ENCODE data around the gene C3orf20.

Gene C3orf20

GRCh38 chr3:14718539-14718938 is 43.6 kb downstream of the C3orf20 start:
- H3K9me3 ChIP-seq (ENCODE audit: insufficient read depth, low read length): peaks cover 6% of the 10 kb centered on the region; the same call in 1 of the 2 replicates
- H3K36me3 ChIP-seq (ENCODE audit: insufficient read depth, insufficient read length, low read length): no peaks in the 10 kb centered on the region
- DNase-seq (ENCODE audit: low read depth, low spot score): no peak
- peaks cover 2% of the 10 kb centered on the region for H3K27me3 ChIP-seq (ENCODE audit: insufficient read depth, insufficient read length)
- H3K4me1 ChIP-seq (ENCODE audit: insufficient read depth, insufficient read length): no peaks in the 10 kb centered on the region
- no peak overlapping the region for H3K9ac ChIP-seq (ENCODE audit: insufficient read length, low read depth)
- no peak overlapping the region for H3K4me3 ChIP-seq (ENCODE audit: insufficient read length, low read depth)
- TF ChIP-seq ZNF274 (IDR thresholded peaks at IDR 0.05; ENCODE audit: low read depth, low read length) (no peak), SUZ12 (IDR thresholded peaks at IDR 0.05; ENCODE audit: extremely low read depth, insufficient read depth, insufficient read length) (no peak), YY1 (IDR thresholded peaks at IDR 0.05; ENCODE audit: insufficient read depth, insufficient read length) (no peak)

GRCh38 chr3:14719006-14719405 is 44.1 kb downstream of the C3orf20 start:
- Histone ChIP-seq H3K4me1 (ENCODE audit: insufficient read depth, insufficient read length) (no peaks in the 10 kb centered on the region), H3K36me3 (ENCODE audit: insufficient read depth, insufficient read length, low read length) (no peaks in the 10 kb centered on the region), H3K9ac (ENCODE audit: insufficient read length, low read depth) (no peak overlapping the region), H3K9me3 (ENCODE audit: insufficient read depth, low read length) (peaks cover 6% of the 10 kb centered on the region; the same call in 1 of the 2 replicates), H3K4me3 (ENCODE audit: insufficient read length, low read depth) (no peak overlapping the region), H3K27me3 (ENCODE audit: insufficient read depth, insufficient read length) (peaks cover 2% of the 10 kb centered on the region)
- no peak for TF ChIP-seq ZNF274 (IDR thresholded peaks at IDR 0.05; ENCODE audit: low read depth, low read length)
- TF ChIP-seq YY1 (IDR thresholded peaks at IDR 0.05; ENCODE audit: insufficient read depth, insufficient read length): no peak
- DNase-seq (ENCODE audit: low read depth, low spot score): no peak

GRCh38 chr3:14721126-14721864 is 46.4 kb downstream of the C3orf20 start:
- no peak for DNase-seq (ENCODE audit: low read depth, low spot score)
- H3K36me3 ChIP-seq (ENCODE audit: insufficient read depth, insufficient read length, low read length): no peaks in the 10 kb centered on the region
- H3K9ac ChIP-seq (ENCODE audit: insufficient read length, low read depth): no peak overlapping the region

GRCh38 chr3:14725013-14725412 is 50.1 kb downstream of the C3orf20 start:
- Histone ChIP-seq H3K36me3 (ENCODE audit: insufficient read depth, insufficient read length, low read length) (no peaks in the 10 kb centered on the region), H3K4me1 (ENCODE audit: insufficient read depth, insufficient read length) (no peaks in the 10 kb centered on the region), H3K4me3 (ENCODE audit: insufficient read length, low read depth) (no peak overlapping the region), H3K9me3 (ENCODE audit: insufficient read depth, low read length) (no peaks in the 10 kb centered on the region), H3K9ac (ENCODE audit: insufficient read length, low read depth) (no peak overlapping the region), H3K27me3 (ENCODE audit: insufficient read depth, insufficient read length) (no peaks in the 10 kb centered on the region)
- DNase-seq (ENCODE audit: low read depth, low spot score): no peak
- no peak for TF ChIP-seq ZNF274 (IDR thresholded peaks at IDR 0.05; ENCODE audit: low read depth, low read length)
- no peak for TF ChIP-seq SUZ12 (IDR thresholded peaks at IDR 0.05; ENCODE audit: extremely low read depth, insufficient read depth, insufficient read length)
- no peak for TF ChIP-seq YY1 (IDR thresholded peaks at IDR 0.05; ENCODE audit: insufficient read depth, insufficient read length)

More at GRCh38 chr3:14721126-14721864, 46.4 kb downstream of the C3orf20 start:
- Histone ChIP-seq H3K4me1 (ENCODE audit: insufficient read depth, insufficient read length) (no peaks in the 10 kb centered on the region), H3K4me3 (ENCODE audit: insufficient read length, low read depth) (no peak overlapping the region), H3K9me3 (ENCODE audit: insufficient read depth, low read length) (peaks cover 6% of the 10 kb centered on the region; the same call in 1 of the 2 replicates), H3K27me3 (ENCODE audit: insufficient read depth, insufficient read length) (no peaks in the 10 kb centered on the region)
- no peak for TF ChIP-seq YY1 (IDR thresholded peaks at IDR 0.05; ENCODE audit: insufficient read depth, insufficient read length)
- no peak for TF ChIP-seq ZNF274 (IDR thresholded peaks at IDR 0.05; ENCODE audit: low read depth, low read length)

- Histone ChIP-seq H3K36me3 (ENCODE audit: insufficient read depth, insufficient read length, low read length) (no peaks in the 10 kb centered on the region), H3K27me3 (ENCODE audit: insufficient read depth, insufficient read length) (no peaks in the 10 kb centered on the region), H3K4me1 (ENCODE audit: insufficient read depth, insufficient read length) (no peaks in the 10 kb centered on the region), H3K9me3 (ENCODE audit: insufficient read depth, low read length) (no peaks in the 10 kb centered on the region), H3K4me3 (ENCODE audit: insufficient read length, low read depth) (no peak overlapping the region), H3K9ac (ENCODE audit: insufficient read length, low read depth) (no peak overlapping the region)
- no peak for TF ChIP-seq ZNF274 (IDR thresholded peaks at IDR 0.05; ENCODE audit: low read depth, low read length)
- no peak for TF ChIP-seq SUZ12 (IDR thresholded peaks at IDR 0.05; ENCODE audit: extremely low read depth, insufficient read depth, insufficient read length)
- TF ChIP-seq YY1 (IDR thresholded peaks at IDR 0.05; ENCODE audit: insufficient read depth, insufficient read length): no peak
- DNase-seq (ENCODE audit: low read depth, low spot score): no peak
Observed at GRCh38 chr3:14725564-14726440, 50.9 kb downstream of the C3orf20 start.

- Histone ChIP-seq H3K4me1 (ENCODE audit: insufficient read depth, insufficient read length) (no peaks in the 10 kb centered on the region), H3K9ac (ENCODE audit: insufficient read length, low read depth) (no peak overlapping the region), H3K9me3 (ENCODE audit: insufficient read depth, low read length) (no peaks in the 10 kb centered on the region), H3K36me3 (ENCODE audit: insufficient read depth, insufficient read length, low read length) (no peaks in the 10 kb centered on the region), H3K27me3 (ENCODE audit: insufficient read depth, insufficient read length) (no peaks in the 10 kb centered on the region), H3K4me3 (ENCODE audit: insufficient read length, low read depth) (no peak overlapping the region)
- TF ChIP-seq YY1 (IDR thresholded peaks at IDR 0.05; ENCODE audit: insufficient read depth, insufficient read length): no peak
- no peak for TF ChIP-seq ZNF274 (IDR thresholded peaks at IDR 0.05; ENCODE audit: low read depth, low read length)
- no peak for TF ChIP-seq SUZ12 (IDR thresholded peaks at IDR 0.05; ENCODE audit: extremely low read depth, insufficient read depth, insufficient read length)
- DNase-seq (ENCODE audit: low read depth, low spot score): no peak
Observed at GRCh38 chr3:14726441-14726780, 51.5 kb downstream of the C3orf20 start.

- Histone ChIP-seq H3K4me3 (ENCODE audit: insufficient read length, low read depth) (no peak overlapping the region), H3K4me1 (ENCODE audit: insufficient read depth, insufficient read length) (no peaks in the 10 kb centered on the region), H3K27me3 (ENCODE audit: insufficient read depth, insufficient read length) (no peaks in the 10 kb centered on the region), H3K36me3 (ENCODE audit: insufficient read depth, insufficient read length, low read length) (no peaks in the 10 kb centered on the region), H3K9me3 (ENCODE audit: insufficient read depth, low read length) (no peaks in the 10 kb centered on the region), H3K9ac (ENCODE audit: insufficient read length, low read depth) (no peak overlapping the region)
- no peak for TF ChIP-seq ZNF274 (IDR thresholded peaks at IDR 0.05; ENCODE audit: low read depth, low read length)
- no peak for TF ChIP-seq YY1 (IDR thresholded peaks at IDR 0.05; ENCODE audit: insufficient read depth, insufficient read length)
- TF ChIP-seq SUZ12 (IDR thresholded peaks at IDR 0.05; ENCODE audit: extremely low read depth, insufficient read depth, insufficient read length): no peak
- DNase-seq (ENCODE audit: low read depth, low spot score): no peak
Observed at GRCh38 chr3:14728113-14728512, 53.2 kb downstream of the C3orf20 start.
